OCI-LY7 (cell line): Measurements from ENCODE around the gene P2RY1. TPM values are rescaled to one million over a fixed set of nuclear protein-coding genes. Genes with fewer than 3 reads are reported as not detected.

ENCODE experiments used
- BruUV-seq: library from RNA; stranded (reverse); fragments of 400-500 nt; replicated peaks from 2 replicates; lab custom pipeline; 2021; lab: Mats Ljungman, UMichigan
- CTCF ChIA-PET: fragments of 300-600 bp; sonication (Branson Sonifier 250); formaldehyde crosslinking; loops from one replicate; lab custom pipeline; 2022; ENCODE audit warnings: antibody characterized with exemption; ENCODE audit not compliant: unreplicated experiment; lab: Charles Lee
- POLR2A ChIA-PET: fragments of 300-600 bp; sonication (Branson Sonifier 250); formaldehyde crosslinking; loops from one replicate; lab custom pipeline; 2022; ENCODE audit warnings: antibody characterized with exemption; lab: Charles Lee
- DNase-seq: peaks from one replicate; pipeline ENCODE4 v3.0.0-alpha.2; 2015; ENCODE audit warnings: low spot score
- H2AFZ ChIP-seq: fragments of 200-600 bp; sonication (generic), shearing (Covaris generic); 2 replicates; pipeline ENCODE4 v1.6.1; 2014; ENCODE audit warnings: mild to moderate bottlenecking, antibody characterized with exemption, low read length, moderate library complexity
- H3K27ac ChIP-seq: fragments of 200-600 bp; sonication (generic); 2 replicates; pipeline ENCODE4 v1.5.1; 2014; ENCODE audit warnings: mixed run types, low read depth, mild to moderate bottlenecking, moderate library complexity, low read length, inconsistent platforms; ENCODE audit not compliant: poor library complexity, severe bottlenecking
- H3K36me3 ChIP-seq: fragments of 200-600 bp; sonication (generic); 2 replicates; pipeline ENCODE4 v1.6.1; 2014; ENCODE audit warnings: mild to moderate bottlenecking, antibody characterized with exemption, low read length, moderate library complexity, mixed read lengths; ENCODE audit not compliant: insufficient read depth
- H3K4me1 ChIP-seq: fragments of 200-600 bp; sonication (generic); 2 replicates; pipeline ENCODE4 v1.5.1; 2014; ENCODE audit warnings: mild to moderate bottlenecking, low read length; ENCODE audit not compliant: insufficient read depth, poor library complexity, severe bottlenecking
- H3K4me2 ChIP-seq: fragments of 200-600 bp; sonication (generic); 2 replicates; pipeline ENCODE4 v1.6.1; 2014; ENCODE audit warnings: mild to moderate bottlenecking, low read length
- H3K4me3 ChIP-seq: fragments of 200-600 bp; sonication (generic); 2 replicates; pipeline ENCODE4 v1.5.1; 2014; ENCODE audit warnings: mild to moderate bottlenecking, low read depth, low read length; ENCODE audit not compliant: poor library complexity, severe bottlenecking
- H3K79me2 ChIP-seq: fragments of 200-600 bp; sonication (generic); 2 replicates; pipeline ENCODE4 v1.6.1; 2016; ENCODE audit warnings: low read depth, mild to moderate bottlenecking, low read length, moderate library complexity, mixed read lengths; ENCODE audit not compliant: insufficient read depth
- H3K9me2 ChIP-seq: fragments of 200-600 bp; sonication (generic); 2 replicates; pipeline ENCODE4 v1.6.1; 2016; ENCODE audit warnings: mild to moderate bottlenecking, low read length, mixed read lengths; ENCODE audit not compliant: insufficient read depth
- H3K9me3 ChIP-seq: fragments of 200-600 bp; sonication (generic); 2 replicates; pipeline ENCODE4 v1.6.1; 2014; ENCODE audit warnings: mild to moderate bottlenecking, mixed run types, low read length, mixed read lengths
- H4K20me1 ChIP-seq: fragments of 200-600 bp; sonication (generic); 2 replicates; pipeline ENCODE4 v1.6.1; 2014; ENCODE audit warnings: mild to moderate bottlenecking, antibody characterized with exemption, low read length, moderate library complexity, mixed read lengths; ENCODE audit not compliant: insufficient read depth
- EZH2phosphoT487 ChIP-seq: fragments of 200-600 bp; sonication (generic); IDR thresholded peaks from 2 replicates; pipeline ENCODE4 v1.6.1; 2018; ENCODE audit warnings: low read depth, borderline replicate concordance, mild to moderate bottlenecking, mixed run types, antibody characterized with exemption, low read length, moderate library complexity, mixed read lengths
- intact Hi-C: fragments of 100-400 bp; cut with micrococcal nuclease; formaldehyde crosslinking; loops from one replicate; pipeline ENCODE4 v1.10.0; 2022; ENCODE audit not compliant: unreplicated experiment
- total RNA-seq, 2 experiments: library from RNA; depleted of rRNA in 1 of 2; stranded (reverse); fragments of >200 nt in 1 of 2; shearing (Covaris generic) in 1 of 2; gene quantifications; 2 replicates each; pipeline ENCODE4 v1.2.3, GENCODE V29; 2014 to 2022
- TF ChIP-seq, protein P1 (sequence below): fragments of 200-600 bp; sonication (generic); conservative IDR thresholded peaks from 2 replicates; pipeline ENCODE4 v1.5.1; 2014; ENCODE audit warnings: mild to moderate bottlenecking, antibody characterized with exemption, low read length, moderate library complexity, mixed read lengths

Gene P2RY1
- total RNA-seq, 2 experiments from 2014 or later, result not detected

DNA sequence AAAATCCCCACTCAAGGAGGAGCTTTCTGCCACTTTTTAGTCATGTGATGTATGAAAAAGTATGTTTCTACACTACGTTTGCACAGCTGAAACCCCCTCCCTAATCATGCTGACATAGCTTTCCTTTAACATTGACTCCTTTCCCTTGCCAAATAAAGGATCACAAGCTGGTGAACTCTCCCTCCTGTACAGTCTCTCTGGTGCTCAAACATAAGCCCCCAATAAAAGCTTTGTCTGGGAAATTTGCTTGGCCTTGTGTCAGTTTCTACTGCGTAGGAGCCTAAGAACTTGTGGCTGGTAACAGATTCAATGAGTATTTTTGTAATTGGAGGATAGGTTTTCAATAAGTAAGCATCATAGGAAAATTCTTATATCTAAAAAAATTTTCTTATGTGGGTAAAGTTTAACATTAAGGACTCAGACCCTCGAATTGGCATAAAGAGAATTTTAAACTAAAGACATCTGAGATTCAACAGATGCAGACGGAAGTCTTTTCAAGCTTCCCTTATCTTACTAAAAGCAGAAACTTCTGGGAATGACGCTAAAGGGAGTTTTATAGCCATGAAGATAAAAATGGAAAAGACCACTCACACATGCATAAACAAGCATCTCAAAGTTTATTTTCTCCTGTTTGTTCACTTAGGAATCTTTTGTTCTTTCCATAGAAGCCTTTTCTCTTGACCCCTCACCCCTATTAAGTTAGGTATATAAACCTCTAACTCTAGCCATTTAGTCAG, 44.1 kb upstream of the P2RY1 start:
- ChIA-PET CTCF (interaction anchor here (0.6 kb wide), 1 partner anchor 24 kb away, joined by 3 read pairs; no protein-coding TSS in a partner anchor), POLR2A (interaction anchor here (1.2 kb wide), 1 partner anchor 21 kb away, joined by 3 read pairs; no protein-coding TSS in a partner anchor)
- H3K4me2 ChIP-seq, result no peak overlapping the region
- H3K9me3 ChIP-seq, result peaks cover 9% of the 10 kb centered on the region; the same call in 1 of the 2 replicates
- no peaks in the 10 kb centered on the region for H3K79me2 ChIP-seq
- BruUV-seq, result no TSS peak
- no peak overlapping the region for H3K27ac ChIP-seq
- H3K36me3 ChIP-seq, result no peaks in the 10 kb centered on the region
- no peak for DNase-seq
- no peak for TF ChIP-seq EZH2phosphoT487
- TF ChIP-seq, protein P1, sequence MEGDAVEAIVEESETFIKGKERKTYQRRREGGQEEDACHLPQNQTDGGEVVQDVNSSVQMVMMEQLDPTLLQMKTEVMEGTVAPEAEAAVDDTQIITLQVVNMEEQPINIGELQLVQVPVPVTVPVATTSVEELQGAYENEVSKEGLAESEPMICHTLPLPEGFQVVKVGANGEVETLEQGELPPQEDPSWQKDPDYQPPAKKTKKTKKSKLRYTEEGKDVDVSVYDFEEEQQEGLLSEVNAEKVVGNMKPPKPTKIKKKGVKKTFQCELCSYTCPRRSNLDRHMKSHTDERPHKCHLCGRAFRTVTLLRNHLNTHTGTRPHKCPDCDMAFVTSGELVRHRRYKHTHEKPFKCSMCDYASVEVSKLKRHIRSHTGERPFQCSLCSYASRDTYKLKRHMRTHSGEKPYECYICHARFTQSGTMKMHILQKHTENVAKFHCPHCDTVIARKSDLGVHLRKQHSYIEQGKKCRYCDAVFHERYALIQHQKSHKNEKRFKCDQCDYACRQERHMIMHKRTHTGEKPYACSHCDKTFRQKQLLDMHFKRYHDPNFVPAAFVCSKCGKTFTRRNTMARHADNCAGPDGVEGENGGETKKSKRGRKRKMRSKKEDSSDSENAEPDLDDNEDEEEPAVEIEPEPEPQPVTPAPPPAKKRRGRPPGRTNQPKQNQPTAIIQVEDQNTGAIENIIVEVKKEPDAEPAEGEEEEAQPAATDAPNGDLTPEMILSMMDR, result no peak
- H3K4me3 ChIP-seq, result no peak overlapping the region
- intact Hi-C loops, result no loop called here
- no peaks in the 10 kb centered on the region for H3K9me2 ChIP-seq
- no peak overlapping the region for H2AFZ ChIP-seq
- no peaks in the 10 kb centered on the region for H4K20me1 ChIP-seq
- H3K4me1 ChIP-seq, result no peaks in the 10 kb centered on the region

DNA sequence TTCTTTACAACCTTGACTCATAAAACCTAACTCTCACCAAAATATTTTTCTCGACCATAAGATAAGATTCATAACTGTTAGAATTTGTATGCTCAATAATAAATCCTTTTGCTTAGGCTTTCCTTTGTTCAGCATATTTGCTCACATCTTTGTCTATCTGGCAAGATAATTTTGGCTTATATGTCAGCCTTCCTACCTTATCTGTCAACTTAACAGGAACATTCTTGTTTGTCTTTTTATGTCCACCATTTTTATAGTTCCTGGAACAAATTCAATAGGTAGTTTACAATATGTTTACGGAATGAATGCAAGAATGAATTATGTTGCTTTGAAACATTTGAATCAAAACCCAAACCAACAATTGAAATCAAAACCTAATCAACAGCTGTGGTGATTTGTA, 41.0 kb upstream of the P2RY1 start:
- no peak for TF ChIP-seq EZH2phosphoT487
- intact Hi-C loops, result no loop called here

DNA sequence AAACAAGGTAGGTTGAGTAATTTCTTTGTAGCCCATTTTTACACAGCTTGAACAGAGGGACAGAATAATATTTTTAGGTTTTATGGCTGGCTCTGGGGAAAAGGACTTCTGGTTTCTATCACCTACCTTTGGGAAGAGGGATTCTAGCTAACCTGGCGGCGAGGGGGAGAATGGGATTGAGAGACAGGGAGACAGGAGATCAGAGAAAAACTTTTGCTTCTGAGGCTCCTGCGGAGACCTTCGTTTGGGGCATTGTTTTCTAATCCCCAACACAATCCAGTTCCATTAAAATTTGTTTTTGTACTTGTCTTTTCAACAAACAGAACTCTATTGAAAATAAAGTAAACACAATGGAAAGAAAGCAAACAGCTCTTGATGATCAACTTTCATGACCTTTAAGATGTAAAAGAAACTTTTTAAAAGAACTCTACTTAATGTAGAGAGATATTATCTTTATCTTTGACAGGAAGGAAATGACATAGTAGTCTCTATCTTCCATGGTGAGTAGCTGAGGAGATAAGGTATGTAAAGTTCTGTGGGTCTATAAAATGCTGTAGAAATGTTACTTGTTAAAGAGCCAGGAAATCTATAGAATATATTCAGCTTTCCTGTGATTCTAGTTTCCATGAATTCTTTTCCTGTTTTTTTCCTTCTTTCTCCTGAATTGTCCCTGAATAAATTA, 37.0 kb upstream of the P2RY1 start:
- intact Hi-C loops, result no loop called here

More for the DNA sequence above, 41.0 kb upstream of the P2RY1 start:
- H3K4me1 ChIP-seq, result no peaks in the 10 kb centered on the region
- no peak overlapping the region for H3K4me2 ChIP-seq
- POLR2A ChIA-PET, result interaction anchor here (1.2 kb wide), 1 partner anchor 92 kb away, joined by 3 read pairs; no protein-coding TSS in a partner anchor
- H3K79me2 ChIP-seq, result no peaks in the 10 kb centered on the region
- no peak overlapping the region for H3K27ac ChIP-seq
- H3K9me3 ChIP-seq, result no peaks in the 10 kb centered on the region
- CTCF ChIA-PET, result interaction anchor here (0.6 kb wide), 1 partner anchor 649 kb away, joined by 3 read pairs; no protein-coding TSS in a partner anchor
- H3K36me3 ChIP-seq, result no peaks in the 10 kb centered on the region
- H2AFZ ChIP-seq, result no peak overlapping the region
- H4K20me1 ChIP-seq, result no peaks in the 10 kb centered on the region
- no peak overlapping the region for H3K4me3 ChIP-seq
- no peaks in the 10 kb centered on the region for H3K9me2 ChIP-seq
- no peak for DNase-seq
- no TSS peak for BruUV-seq

More for the DNA sequence above, 37.0 kb upstream of the P2RY1 start:
- no peaks in the 10 kb centered on the region for H3K79me2 ChIP-seq
- no peak for DNase-seq
- H3K4me2 ChIP-seq, result no peak overlapping the region
- H3K27ac ChIP-seq, result no peak overlapping the region
- H3K4me1 ChIP-seq, result no peaks in the 10 kb centered on the region
- no peaks in the 10 kb centered on the region for H3K9me3 ChIP-seq
- no peaks in the 10 kb centered on the region for H4K20me1 ChIP-seq
- no peaks in the 10 kb centered on the region for H3K9me2 ChIP-seq
- H3K4me3 ChIP-seq, result no peak overlapping the region
- H3K36me3 ChIP-seq, result no peaks in the 10 kb centered on the region
- CTCF ChIA-PET, result no interaction called here
- H2AFZ ChIP-seq, result no peak overlapping the region
- no peak for TF ChIP-seq EZH2phosphoT487
- no TSS peak for BruUV-seq
- POLR2A ChIA-PET, result no interaction called here
